ENCODE results near the gene ZNF322.

DNA sequence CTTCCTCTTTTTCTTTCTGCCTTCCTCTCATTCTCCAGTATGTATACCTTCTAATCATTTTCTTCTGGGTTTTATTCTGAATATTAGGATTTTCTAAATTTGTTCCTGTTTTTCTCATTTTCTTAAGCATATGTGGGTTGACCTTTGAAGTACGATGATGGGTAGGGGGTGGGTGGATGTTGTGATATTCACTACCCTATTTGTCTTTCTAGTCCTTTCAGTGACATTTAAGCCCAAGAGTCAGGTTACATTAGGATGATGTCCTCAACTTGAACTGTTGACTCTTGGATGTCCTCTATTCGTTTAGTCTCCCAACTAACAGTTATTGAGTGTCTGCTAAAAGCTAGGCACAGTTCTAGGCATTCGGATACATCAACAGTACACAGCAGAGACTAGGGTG lies 55.5 kb downstream of the ZNF322 start:
- TF ChIP-seq, protein P1, sequence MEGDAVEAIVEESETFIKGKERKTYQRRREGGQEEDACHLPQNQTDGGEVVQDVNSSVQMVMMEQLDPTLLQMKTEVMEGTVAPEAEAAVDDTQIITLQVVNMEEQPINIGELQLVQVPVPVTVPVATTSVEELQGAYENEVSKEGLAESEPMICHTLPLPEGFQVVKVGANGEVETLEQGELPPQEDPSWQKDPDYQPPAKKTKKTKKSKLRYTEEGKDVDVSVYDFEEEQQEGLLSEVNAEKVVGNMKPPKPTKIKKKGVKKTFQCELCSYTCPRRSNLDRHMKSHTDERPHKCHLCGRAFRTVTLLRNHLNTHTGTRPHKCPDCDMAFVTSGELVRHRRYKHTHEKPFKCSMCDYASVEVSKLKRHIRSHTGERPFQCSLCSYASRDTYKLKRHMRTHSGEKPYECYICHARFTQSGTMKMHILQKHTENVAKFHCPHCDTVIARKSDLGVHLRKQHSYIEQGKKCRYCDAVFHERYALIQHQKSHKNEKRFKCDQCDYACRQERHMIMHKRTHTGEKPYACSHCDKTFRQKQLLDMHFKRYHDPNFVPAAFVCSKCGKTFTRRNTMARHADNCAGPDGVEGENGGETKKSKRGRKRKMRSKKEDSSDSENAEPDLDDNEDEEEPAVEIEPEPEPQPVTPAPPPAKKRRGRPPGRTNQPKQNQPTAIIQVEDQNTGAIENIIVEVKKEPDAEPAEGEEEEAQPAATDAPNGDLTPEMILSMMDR (IDR thresholded peaks at IDR 0.05; ENCODE audit: low read length), result no peak
- no peak for TF ChIP-seq EZH2phosphoT487 (IDR thresholded peaks at IDR 0.05; ENCODE audit: low read length)
- TF ChIP-seq EZH2 (optimal IDR thresholded peaks at IDR 0.05; ENCODE audit: low read depth, low read length), result no peak

All from MM.1S (cell line).